ENCODE data around the gene TMEM9B. TPM values are rescaled to one million over a fixed set of nuclear protein-coding genes. Genes with fewer than 3 reads are reported as not detected.

The TMEM9B gene
- polyA plus RNA-seq, 1 donor from 2014 or later, result 63.1 TPM

DNA sequence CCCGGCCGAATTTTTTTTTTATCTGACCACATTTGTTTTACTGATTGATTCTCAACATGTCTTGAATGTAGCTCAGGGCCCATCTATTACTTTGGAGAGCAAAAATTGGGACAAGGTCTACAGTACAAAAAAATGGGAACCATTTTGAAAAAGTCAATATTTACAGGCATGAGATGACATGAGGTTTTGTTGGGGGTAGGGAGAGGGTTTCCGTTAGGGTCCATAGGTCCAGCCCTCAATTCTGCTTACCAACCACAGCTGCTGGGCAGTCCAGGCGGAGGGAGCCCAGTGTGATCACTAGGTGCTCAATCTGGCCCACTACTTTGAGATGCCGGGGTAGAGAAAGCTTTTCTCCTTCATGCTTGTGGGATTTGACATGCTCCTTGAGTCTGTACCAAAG lies 21.2 kb upstream of the TMEM9B start:
- H3K27me3 ChIP-seq (ENCODE audit: insufficient read depth, low read depth, low read length), result no peaks in the 10 kb centered on the region
- TF ChIP-seq POLR2AphosphoS5 (IDR thresholded peaks at IDR 0.05), result no peak
- TF ChIP-seq SMC3 (conservative IDR thresholded peaks at IDR 0.05; ENCODE audit: poor library complexity), result no peak
- no peak for TF ChIP-seq RAD21 (conservative IDR thresholded peaks at IDR 0.05)
- TF ChIP-seq TAF1 (IDR thresholded peaks at IDR 0.05; ENCODE audit: low read depth), result no peak
- no peak for TF ChIP-seq EP300 (conservative IDR thresholded peaks at IDR 0.05; ENCODE audit: poor library complexity, severe bottlenecking)
- TF ChIP-seq, protein P1, sequence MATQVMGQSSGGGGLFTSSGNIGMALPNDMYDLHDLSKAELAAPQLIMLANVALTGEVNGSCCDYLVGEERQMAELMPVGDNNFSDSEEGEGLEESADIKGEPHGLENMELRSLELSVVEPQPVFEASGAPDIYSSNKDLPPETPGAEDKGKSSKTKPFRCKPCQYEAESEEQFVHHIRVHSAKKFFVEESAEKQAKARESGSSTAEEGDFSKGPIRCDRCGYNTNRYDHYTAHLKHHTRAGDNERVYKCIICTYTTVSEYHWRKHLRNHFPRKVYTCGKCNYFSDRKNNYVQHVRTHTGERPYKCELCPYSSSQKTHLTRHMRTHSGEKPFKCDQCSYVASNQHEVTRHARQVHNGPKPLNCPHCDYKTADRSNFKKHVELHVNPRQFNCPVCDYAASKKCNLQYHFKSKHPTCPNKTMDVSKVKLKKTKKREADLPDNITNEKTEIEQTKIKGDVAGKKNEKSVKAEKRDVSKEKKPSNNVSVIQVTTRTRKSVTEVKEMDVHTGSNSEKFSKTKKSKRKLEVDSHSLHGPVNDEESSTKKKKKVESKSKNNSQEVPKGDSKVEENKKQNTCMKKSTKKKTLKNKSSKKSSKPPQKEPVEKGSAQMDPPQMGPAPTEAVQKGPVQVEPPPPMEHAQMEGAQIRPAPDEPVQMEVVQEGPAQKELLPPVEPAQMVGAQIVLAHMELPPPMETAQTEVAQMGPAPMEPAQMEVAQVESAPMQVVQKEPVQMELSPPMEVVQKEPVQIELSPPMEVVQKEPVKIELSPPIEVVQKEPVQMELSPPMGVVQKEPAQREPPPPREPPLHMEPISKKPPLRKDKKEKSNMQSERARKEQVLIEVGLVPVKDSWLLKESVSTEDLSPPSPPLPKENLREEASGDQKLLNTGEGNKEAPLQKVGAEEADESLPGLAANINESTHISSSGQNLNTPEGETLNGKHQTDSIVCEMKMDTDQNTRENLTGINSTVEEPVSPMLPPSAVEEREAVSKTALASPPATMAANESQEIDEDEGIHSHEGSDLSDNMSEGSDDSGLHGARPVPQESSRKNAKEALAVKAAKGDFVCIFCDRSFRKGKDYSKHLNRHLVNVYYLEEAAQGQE (IDR thresholded peaks at IDR 0.05; ENCODE audit: borderline replicate concordance), result no peak
- TF ChIP-seq EZH2 (IDR thresholded peaks at IDR 0.05; ENCODE audit: borderline replicate concordance, insufficient read depth, low read length, poor library complexity, severe bottlenecking), result no peak
- TF ChIP-seq, protein P2, sequence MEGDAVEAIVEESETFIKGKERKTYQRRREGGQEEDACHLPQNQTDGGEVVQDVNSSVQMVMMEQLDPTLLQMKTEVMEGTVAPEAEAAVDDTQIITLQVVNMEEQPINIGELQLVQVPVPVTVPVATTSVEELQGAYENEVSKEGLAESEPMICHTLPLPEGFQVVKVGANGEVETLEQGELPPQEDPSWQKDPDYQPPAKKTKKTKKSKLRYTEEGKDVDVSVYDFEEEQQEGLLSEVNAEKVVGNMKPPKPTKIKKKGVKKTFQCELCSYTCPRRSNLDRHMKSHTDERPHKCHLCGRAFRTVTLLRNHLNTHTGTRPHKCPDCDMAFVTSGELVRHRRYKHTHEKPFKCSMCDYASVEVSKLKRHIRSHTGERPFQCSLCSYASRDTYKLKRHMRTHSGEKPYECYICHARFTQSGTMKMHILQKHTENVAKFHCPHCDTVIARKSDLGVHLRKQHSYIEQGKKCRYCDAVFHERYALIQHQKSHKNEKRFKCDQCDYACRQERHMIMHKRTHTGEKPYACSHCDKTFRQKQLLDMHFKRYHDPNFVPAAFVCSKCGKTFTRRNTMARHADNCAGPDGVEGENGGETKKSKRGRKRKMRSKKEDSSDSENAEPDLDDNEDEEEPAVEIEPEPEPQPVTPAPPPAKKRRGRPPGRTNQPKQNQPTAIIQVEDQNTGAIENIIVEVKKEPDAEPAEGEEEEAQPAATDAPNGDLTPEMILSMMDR (IDR thresholded peaks at IDR 0.05; ENCODE audit: poor library complexity, severe bottlenecking), result no peak
- no peak for TF ChIP-seq MXI1 (conservative IDR thresholded peaks at IDR 0.05; ENCODE audit: poor library complexity, severe bottlenecking)

DNA sequence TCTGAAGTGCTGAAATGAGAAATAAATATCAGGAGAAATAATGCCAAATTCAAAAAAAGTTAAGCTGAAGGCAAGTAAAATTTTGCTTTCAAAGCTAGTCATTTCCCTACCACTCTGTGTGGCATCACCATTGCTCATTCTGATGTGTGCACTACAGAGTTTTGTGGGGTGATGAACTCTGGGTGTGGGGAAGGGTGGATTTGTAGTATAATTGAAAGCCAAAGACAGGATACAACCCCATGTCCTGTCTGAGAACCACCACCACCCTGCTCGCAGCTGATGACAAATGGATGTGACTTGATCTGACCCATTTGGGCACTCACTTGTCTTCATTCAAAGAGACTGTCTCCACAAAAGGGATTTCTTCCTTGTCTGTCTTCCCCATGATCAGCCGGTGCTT lies 19.3 kb upstream of the TMEM9B start:
- Histone ChIP-seq H3K27me3 (ENCODE audit: insufficient read depth, low read depth, low read length) (no peaks in the 10 kb centered on the region), H3K79me2 (replicated peaks; ENCODE audit: insufficient read depth, low read length) (no peaks in the 10 kb centered on the region), H3K36me3 (ENCODE audit: insufficient read depth, low read length) (no peaks in the 10 kb centered on the region), H3K4me3 (ENCODE audit: low read length) (no peak overlapping the region), H3K27ac (ENCODE audit: low read length) (no peak overlapping the region), H4K20me1 (ENCODE audit: insufficient read depth) (no peaks in the 10 kb centered on the region), H3K9ac (ENCODE audit: low read length) (no peak overlapping the region), H3K4me2 (ENCODE audit: low read length) (no peak overlapping the region), H3F3A (ENCODE audit: insufficient read depth, low read length, poor library complexity, severe bottlenecking) (no peaks in the 10 kb centered on the region), H3K9me3 (ENCODE audit: low read length) (no peaks in the 10 kb centered on the region), H3K9me2 (ENCODE audit: insufficient read depth, low read length) (no peaks in the 10 kb centered on the region), H2AFZ (ENCODE audit: low read depth, low read length) (no peak overlapping the region)
- TF ChIP-seq TAF1 (IDR thresholded peaks at IDR 0.05; ENCODE audit: low read depth) (no peak), SMC3 (conservative IDR thresholded peaks at IDR 0.05; ENCODE audit: poor library complexity) (no peak), RAD21 (conservative IDR thresholded peaks at IDR 0.05) (no peak), POLR2AphosphoS5 (IDR thresholded peaks at IDR 0.05) (no peak)
- TF ChIP-seq, protein P2 (IDR thresholded peaks at IDR 0.05; ENCODE audit: poor library complexity, severe bottlenecking), result no peak

More for the DNA sequence above, 21.2 kb upstream of the TMEM9B start:
- H3K9me3 ChIP-seq (ENCODE audit: low read length), result no peaks in the 10 kb centered on the region
- no peaks in the 10 kb centered on the region for H3F3A ChIP-seq (ENCODE audit: insufficient read depth, low read length, poor library complexity, severe bottlenecking)
- no peak overlapping the region for H3K9ac ChIP-seq (ENCODE audit: low read length)
- no peak overlapping the region for H3K4me2 ChIP-seq (ENCODE audit: low read length)
- no peak overlapping the region for H3K27ac ChIP-seq (ENCODE audit: low read length)
- H3K36me3 ChIP-seq (ENCODE audit: insufficient read depth, low read length), result no peaks in the 10 kb centered on the region
- no peaks in the 10 kb centered on the region for H3K79me2 ChIP-seq (replicated peaks; ENCODE audit: insufficient read depth, low read length)
- H3K9me2 ChIP-seq (ENCODE audit: insufficient read depth, low read length), result no peaks in the 10 kb centered on the region
- no peak overlapping the region for H2AFZ ChIP-seq (ENCODE audit: low read depth, low read length)
- H3K4me3 ChIP-seq (ENCODE audit: low read length), result no peak overlapping the region
- H4K20me1 ChIP-seq (ENCODE audit: insufficient read depth), result no peaks in the 10 kb centered on the region
